Right atrium auricular region (tissue), 2 donors: ENCODE results near the gene SPG11. TPM values are rescaled to one million over a fixed set of nuclear protein-coding genes. Genes with fewer than 3 reads are reported as not detected.
"Not testable (repeated sequence)": the region's sequence is repeated elsewhere in the genome, so short reads cannot be mapped to it uniquely, and the experiment has no call there.

Experiments used
- DNase-seq: peaks from one replicate; pipeline ENCODE4 v3.0.0-alpha.2; 2019; ENCODE audit warnings: low spot score
- H3K27ac ChIP-seq, 2 donors: fragments of 200-600 bp; sonication (generic); 1 replicate in 1 of 2; 2 replicates in 1 of 2; pipeline ENCODE4 v1.5.1; 2016 to 2019
- H3K27me3 ChIP-seq, 2 donors: fragments of 200-600 bp; sonication (generic); one replicate each; pipeline versions ENCODE4 v1.5.1 to v1.6.0; 2017 to 2019
- H3K36me3 ChIP-seq: fragments of 200-600 bp; sonication (generic); one replicate; pipeline ENCODE4 v1.5.1; 2016
- H3K4me1 ChIP-seq, 2 donors: fragments of 200-600 bp; sonication (generic); one replicate each; pipeline versions ENCODE4 v1.5.1 to v1.6.0; 2017 to 2019
- H3K4me3 ChIP-seq, 2 donors: fragments of 200-600 bp; sonication (generic); 1 replicate in 1 of 2; 2 replicates in 1 of 2; pipeline ENCODE4 v1.5.1; 2017 to 2019; ENCODE audit warnings: mild to moderate bottlenecking in 1 of 2, moderate library complexity in 1 of 2
- H3K9me3 ChIP-seq, 2 donors: fragments of 200-600 bp; sonication (generic); one replicate each; pipeline ENCODE4 v1.5.1; 2019
- total RNA-seq, 2 donors: library from RNA; depleted of rRNA; stranded (reverse); fragments of >200 nt; gene quantifications; one replicate each; pipeline ENCODE4 v1.1.0, GENCODE V29; 2016
- TF ChIP-seq, protein P1 (sequence below), 2 donors: fragments of 200-600 bp; sonication (generic); IDR thresholded peaks; one replicate each; pipeline ENCODE4 v1.5.1; 2019; ENCODE audit warnings: antibody characterized with exemption in 2 of 2

SPG11 gene
- total RNA-seq, 2 donors from 2014 or later = 34.2 to 40.1 TPM

DNA sequence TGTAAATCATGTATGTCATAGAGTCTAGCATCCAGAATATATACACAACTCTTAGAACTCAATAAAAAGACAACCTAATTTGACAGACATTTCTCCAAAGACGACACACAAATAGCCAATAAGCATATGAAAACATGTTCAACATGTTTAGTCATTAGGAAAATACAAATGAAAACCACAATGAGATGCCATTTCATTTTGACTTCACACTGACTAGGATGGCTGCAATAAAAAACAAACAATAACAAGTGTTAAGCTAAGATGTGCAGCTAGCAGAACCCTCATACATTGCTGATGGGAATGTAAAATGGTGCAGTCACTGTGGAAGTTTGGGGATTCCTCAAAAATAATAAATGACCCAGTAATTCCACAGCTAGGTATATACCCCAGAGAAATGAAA, 16.4 kb downstream of the SPG11 start:
- H3K27ac ChIP-seq = no peak overlapping the region
- TF ChIP-seq, protein P1, sequence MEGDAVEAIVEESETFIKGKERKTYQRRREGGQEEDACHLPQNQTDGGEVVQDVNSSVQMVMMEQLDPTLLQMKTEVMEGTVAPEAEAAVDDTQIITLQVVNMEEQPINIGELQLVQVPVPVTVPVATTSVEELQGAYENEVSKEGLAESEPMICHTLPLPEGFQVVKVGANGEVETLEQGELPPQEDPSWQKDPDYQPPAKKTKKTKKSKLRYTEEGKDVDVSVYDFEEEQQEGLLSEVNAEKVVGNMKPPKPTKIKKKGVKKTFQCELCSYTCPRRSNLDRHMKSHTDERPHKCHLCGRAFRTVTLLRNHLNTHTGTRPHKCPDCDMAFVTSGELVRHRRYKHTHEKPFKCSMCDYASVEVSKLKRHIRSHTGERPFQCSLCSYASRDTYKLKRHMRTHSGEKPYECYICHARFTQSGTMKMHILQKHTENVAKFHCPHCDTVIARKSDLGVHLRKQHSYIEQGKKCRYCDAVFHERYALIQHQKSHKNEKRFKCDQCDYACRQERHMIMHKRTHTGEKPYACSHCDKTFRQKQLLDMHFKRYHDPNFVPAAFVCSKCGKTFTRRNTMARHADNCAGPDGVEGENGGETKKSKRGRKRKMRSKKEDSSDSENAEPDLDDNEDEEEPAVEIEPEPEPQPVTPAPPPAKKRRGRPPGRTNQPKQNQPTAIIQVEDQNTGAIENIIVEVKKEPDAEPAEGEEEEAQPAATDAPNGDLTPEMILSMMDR (IDR thresholded peaks at IDR 0.05) = no peak
- H3K36me3 ChIP-seq = peaks cover 55% of the 10 kb centered on the region

DNA sequence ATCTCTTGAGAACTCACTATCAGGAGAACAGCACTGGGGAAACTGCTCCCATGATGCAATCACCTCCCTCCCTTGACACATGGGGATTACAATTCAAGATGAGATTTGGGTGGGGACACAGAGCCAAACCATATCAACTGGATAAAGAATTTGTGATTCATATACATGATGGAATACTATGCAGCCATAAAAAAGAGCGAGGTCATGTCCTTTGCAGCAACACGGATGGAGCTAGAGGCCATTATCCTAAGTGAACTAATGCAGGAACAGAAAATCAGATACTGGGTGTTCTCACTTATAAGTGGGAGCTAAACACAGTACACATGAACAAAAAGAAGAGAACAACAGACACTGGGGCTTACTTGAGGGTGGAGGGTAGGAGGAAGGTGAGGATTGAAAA, 17.0 kb downstream of the SPG11 start:
- Histone ChIP-seq H3K27me3 (no peaks in the 10 kb centered on the region), H3K4me3 (no peak overlapping the region), H3K9me3 (no peaks in the 10 kb centered on the region), H3K4me1 (no peaks in the 10 kb centered on the region), H3K27ac (no peak overlapping the region), H3K36me3 (peaks cover 50% of the 10 kb centered on the region)
- TF ChIP-seq, protein P1 (IDR thresholded peaks at IDR 0.05) = no peak
- no peak for DNase-seq

More for the DNA sequence above, 16.4 kb downstream of the SPG11 start:
- no peaks in the 10 kb centered on the region for H3K9me3 ChIP-seq
- DNase-seq = no peak
- H3K4me1 ChIP-seq = no peaks in the 10 kb centered on the region
- H3K4me3 ChIP-seq = no peak overlapping the region
- no peaks in the 10 kb centered on the region for H3K27me3 ChIP-seq

DNA sequence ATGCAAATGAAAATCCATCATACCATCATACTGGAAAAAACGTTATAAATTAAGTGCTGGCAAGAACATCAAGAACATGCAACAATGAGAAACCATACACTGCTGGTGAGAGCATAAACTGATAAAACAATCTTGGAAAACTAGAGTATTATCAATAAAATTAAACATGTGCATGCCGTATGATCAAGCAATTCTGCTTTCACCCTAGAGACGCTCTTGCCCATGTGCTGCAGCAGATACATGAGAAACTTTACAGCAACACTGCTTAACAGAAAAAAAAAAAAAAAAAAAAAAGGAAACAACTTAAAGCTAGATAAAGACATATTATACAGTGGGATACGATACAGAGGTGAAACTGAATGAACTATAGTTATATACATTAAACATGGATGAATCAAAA, 21.8 kb downstream of the SPG11 start:
- TF ChIP-seq, protein P1 (IDR thresholded peaks at IDR 0.05) = no peak
- H3K36me3 ChIP-seq = peaks cover 43% of the 10 kb centered on the region

DNA sequence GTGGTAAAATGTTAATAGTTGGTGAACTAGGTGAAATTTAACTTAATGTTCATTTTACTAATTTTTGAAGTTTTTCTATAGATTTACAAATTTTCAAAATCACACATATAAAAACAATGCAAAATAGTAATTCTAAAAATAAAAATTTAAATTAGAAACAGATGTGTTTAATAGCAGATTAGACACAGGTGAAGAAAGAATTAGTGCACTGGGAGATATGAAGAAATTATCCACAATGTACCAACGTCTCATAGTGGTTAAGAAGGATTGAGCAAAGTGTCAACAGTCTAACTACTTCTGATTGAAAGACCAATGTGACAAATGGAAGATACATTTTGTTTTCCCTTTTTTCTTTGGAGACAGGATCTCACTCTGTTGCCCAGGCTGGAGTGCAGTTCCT, 26.5 kb downstream of the SPG11 start:
- TF ChIP-seq, protein P1 (IDR thresholded peaks at IDR 0.05) = no peak
- Histone ChIP-seq H3K9me3 (no peaks in the 10 kb centered on the region), H3K27ac (no peak overlapping the region), H3K27me3 (no peaks in the 10 kb centered on the region), H3K4me1 (no peaks in the 10 kb centered on the region), H3K4me3 (no peak overlapping the region), H3K36me3 (peaks cover 66% of the 10 kb centered on the region)
- no peak for DNase-seq

More for the DNA sequence above, 21.8 kb downstream of the SPG11 start:
- Histone ChIP-seq H3K4me1 (no peaks in the 10 kb centered on the region), H3K27me3 (no peaks in the 10 kb centered on the region), H3K4me3 (no peak overlapping the region), H3K27ac (no peak overlapping the region), H3K9me3 (no peaks in the 10 kb centered on the region)
- DNase-seq = no peak

DNA sequence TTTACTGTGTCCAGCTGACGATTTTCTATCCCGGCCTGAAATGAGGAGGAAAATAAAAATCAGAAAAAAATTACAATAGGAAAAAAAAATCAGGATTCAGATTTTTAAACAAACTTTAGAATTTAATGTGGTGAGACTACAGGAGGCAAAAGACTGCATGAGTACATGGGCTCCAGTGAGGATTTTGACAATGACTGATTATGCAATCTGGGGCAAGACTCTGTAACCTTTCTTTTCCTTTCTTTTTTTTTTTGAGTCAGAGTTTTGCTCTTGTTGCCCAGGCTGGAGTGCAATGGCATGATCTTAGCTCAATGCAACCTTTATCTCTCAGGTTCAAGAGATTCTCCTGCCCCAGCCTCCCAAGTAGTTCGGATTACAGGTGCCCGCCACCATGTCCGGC, 29.9 kb downstream of the SPG11 start:
- no peak for DNase-seq
- H3K4me3 ChIP-seq = no peak overlapping the region
- TF ChIP-seq, protein P1 (IDR thresholded peaks at IDR 0.05) = no peak
- peaks cover 78% of the 10 kb centered on the region for H3K36me3 ChIP-seq
- H3K9me3 ChIP-seq = no peaks in the 10 kb centered on the region
- H3K4me1 ChIP-seq = no peaks in the 10 kb centered on the region
- no peaks in the 10 kb centered on the region for H3K27me3 ChIP-seq
- H3K27ac ChIP-seq = no peak overlapping the region

DNA sequence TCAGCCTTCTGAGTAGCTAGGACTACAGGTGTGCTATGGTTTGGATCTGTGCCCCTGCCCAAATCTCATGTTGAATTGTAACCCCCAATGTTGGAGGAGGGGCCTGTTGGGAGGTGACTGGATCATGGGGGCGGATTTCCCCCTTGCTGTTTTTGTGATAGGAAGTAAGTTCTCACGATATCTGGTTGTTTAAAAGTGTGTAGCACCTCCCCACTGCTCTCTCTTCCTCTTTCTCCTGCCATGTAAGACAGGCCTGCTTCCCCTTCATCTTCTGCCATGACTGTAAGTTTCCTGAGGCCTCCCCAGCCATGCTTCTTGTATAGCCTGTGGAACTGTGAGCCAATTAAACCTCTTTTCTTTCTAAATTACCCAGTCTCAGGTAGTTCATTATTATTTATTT, 38.2 kb downstream of the SPG11 start:
- DNase-seq, H3K4me3 ChIP-seq, H3K27me3 ChIP-seq, H3K27ac ChIP-seq, H3K4me1 ChIP-seq, H3K9me3 ChIP-seq: not testable (repeated sequence)
- peaks cover 89% of the 10 kb centered on the region for H3K36me3 ChIP-seq
